GM18505 (cell line): ENCODE results near the gene FMO2.

Source experiments
- ATAC-seq: cut with Tn5 transposase; IDR thresholded peaks from one replicate; pipeline ENCODE4 v1.9.1; 2021; ENCODE audit not compliant: unreplicated experiment
- POLR2A ChIP-seq: IDR thresholded peaks from 4 replicates; pipeline ENCODE4 v1.6.1; 2011; ENCODE audit warnings: borderline replicate concordance; ENCODE audit not compliant: insufficient read depth, insufficient read length; ENCODE audit errors: extremely low read depth

Gene FMO2, protein sequence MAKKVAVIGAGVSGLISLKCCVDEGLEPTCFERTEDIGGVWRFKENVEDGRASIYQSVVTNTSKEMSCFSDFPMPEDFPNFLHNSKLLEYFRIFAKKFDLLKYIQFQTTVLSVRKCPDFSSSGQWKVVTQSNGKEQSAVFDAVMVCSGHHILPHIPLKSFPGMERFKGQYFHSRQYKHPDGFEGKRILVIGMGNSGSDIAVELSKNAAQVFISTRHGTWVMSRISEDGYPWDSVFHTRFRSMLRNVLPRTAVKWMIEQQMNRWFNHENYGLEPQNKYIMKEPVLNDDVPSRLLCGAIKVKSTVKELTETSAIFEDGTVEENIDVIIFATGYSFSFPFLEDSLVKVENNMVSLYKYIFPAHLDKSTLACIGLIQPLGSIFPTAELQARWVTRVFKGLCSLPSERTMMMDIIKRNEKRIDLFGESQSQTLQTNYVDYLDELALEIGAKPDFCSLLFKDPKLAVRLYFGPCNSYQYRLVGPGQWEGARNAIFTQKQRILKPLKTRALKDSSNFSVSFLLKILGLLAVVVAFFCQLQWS

DNA sequence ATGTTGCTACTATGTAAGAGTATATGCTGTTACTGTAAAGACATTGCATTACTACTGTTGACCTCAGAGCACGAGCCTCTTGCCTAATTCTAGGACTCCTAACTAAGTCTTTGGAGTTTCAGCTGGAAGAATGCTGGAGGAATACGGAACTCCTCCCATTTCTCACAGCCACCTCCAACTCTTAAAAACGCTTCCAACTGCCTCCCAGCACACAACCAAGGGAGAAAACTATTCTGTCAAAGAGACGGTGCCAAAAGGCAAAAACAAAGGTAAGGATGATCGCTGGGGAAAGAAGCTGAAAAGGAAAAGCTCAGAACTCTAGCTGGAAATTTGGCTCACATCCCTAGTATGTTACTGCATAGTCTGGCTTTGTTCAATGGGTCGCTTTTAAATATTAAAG lies at the start of gene FMO2:
Gene FMO2 (plus strand): TSS at position 210 of the 400 bp plus-strand sequence. CDS start 414 bp downstream, outside the sequence.
- TF ChIP-seq POLR2A = no peak
- ATAC-seq = no peak

DNA sequence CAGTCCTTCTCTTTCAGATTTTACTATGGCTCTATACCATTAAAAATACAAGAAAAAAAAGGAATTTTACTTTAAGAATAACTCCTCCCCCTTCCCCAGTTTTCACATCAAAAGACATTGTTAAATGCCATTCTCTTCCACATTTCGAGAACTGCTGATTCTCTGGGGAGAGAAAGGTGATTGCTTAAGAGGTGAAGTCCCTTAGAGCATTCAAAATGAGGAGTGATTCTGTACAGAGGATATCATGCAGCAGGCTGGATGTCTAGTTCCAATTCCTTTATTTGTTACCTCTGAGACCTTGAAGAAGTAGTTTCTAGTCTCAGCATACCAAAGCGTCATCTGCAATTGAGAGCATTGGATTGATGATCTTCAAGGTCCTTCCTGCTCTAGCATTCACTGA lies 47.5 kb upstream of the FMO2 start:
- no peak for TF ChIP-seq POLR2A
- no peak for ATAC-seq

DNA sequence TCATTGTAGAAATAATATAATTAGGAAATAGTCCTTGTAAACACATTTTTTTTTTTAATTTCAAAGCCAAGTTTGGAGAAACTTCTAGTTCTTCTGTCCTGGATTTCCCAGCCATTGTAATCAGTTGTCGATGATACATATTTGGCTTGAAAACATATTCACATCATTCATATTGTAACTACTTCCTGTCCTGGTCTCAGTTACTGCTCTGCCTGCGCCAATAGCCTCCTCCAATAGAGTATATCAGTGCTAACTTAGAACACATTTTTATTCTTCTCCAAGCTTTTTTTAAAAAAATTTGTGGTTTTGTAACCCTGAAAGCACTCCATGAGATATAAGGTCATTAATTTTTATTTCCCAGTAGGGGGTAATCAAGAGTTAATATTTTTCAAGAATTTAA lies 46.1 kb upstream of the FMO2 start:
- no peak for ATAC-seq
- no peak for TF ChIP-seq POLR2A

DNA sequence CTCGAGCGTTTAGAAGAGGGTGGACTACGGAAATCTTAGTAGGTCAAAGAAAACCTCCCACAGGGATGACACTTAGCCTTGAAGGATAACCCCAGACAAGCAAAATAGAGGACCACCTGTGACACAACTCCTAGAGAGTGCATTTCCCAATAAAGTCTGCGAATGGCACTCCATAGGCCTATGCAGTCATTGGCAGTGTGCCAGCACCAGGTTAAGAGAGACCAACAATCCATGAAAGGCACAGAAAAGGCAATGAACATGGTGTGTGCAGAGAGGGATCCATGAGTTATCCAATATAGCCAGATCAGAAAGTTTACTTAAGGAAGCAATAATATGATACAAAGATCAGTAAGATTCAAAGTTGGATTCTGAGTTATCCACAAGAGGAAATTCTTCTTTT lies 45.2 kb upstream of the FMO2 start:
- TF ChIP-seq POLR2A = no peak
- ATAC-seq = no peak

- no peak for TF ChIP-seq POLR2A
- ATAC-seq = no peak
Measured at GRCh38 chr1:171140401-171140800, 44.7 kb upstream of the FMO2 start.

DNA sequence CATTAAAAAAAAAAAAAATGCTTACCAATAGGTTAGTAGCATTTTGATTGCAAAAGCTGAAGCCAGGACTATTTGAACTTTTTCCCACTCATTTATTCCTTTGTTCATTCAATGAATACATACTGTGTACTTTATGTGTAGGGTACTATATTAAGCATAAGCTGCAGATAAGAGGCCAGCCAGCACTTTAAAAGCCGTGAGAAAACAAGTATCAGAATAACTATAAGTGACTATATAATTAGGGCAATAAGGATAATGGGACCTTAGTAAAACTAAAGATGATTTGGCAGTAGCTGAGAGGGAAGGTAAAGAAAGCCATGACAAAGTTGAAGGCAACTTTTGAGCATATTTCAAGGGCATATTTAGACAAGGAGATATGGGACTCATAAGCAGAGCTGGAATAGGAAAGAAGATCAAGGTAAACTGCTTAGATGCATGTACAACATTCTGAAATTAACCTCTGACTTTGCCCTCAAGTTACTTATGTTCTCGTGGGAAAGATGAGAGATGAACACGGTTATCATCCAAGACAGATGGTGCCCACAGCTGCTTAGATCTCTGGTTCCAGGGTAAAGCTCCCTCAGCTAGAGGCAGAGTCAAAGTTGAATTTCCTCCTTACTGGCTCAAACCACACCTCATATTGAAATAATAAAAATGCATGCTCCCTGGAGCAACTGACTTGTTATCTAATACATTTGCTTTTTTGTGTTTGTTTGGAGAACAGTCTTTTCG lies 44.0 kb upstream of the FMO2 start:
- no peak for ATAC-seq
- TF ChIP-seq POLR2A = no peak

DNA sequence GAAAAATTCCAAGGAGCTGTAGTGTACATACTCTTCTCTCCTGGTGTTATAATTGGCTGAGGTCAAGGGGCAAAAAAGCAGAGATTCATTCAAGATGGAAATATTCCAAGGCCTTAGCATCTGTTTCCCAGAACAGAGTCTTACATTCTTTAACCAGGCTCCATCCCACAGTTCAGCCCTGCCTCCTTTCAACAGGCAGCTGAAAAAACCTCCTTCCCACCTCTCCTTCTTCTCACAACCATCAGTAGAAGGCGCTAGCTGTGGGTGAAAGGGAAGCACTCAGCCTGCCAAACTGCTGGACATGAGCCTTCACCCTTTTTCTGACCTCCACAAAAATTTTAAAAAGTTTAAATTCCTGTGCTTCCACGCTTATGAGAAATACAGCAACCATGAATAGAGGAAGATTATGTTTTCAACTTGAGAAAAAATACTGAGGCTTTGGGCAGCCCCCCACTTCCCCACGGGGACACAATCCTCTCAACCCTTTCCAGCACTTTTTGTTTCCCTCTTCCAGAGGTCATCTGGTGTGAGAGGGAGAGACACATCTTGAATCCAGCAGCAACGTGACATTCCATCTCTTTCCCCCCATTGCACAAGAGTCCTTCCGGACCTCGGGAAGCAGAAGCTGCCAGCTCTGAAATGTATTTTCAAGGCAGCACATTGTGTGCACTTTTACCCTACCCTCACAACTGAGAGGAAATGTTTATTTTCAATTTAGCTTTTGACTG lies 43.2 kb upstream of the FMO2 start:
- TF ChIP-seq POLR2A = no peak
- no peak for ATAC-seq

GRCh38 chr1:171142416-171143385 lies 42.4 kb upstream of the FMO2 start:
- no peak for TF ChIP-seq POLR2A
- no peak for ATAC-seq

GRCh38 chr1:171150156-171150555 lies 34.9 kb upstream of the FMO2 start:
- no peak for TF ChIP-seq POLR2A
- ATAC-seq = no peak

DNA sequence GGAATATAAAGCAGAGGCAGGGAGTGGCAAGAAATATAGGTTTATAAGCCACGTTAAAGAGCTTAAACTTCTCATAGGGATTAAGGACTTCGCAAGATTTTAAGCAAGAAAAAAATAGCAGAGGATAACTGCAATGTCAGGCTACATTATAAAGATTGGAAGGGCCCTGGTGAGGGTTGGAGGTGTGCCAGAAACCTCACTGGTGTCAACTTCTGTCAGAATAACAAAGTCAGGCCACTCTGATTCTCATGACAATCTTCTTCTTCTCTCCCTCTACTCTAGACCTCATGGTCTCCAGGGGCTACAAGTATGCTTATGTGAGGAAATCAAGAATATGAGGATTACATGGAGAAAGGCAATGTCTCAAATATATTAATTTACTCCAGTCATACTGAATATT lies 32.6 kb upstream of the FMO2 start:
- TF ChIP-seq POLR2A = no peak
- no peak for ATAC-seq

- no peak for TF ChIP-seq POLR2A
- no peak for ATAC-seq
Measured at GRCh38 chr1:171155484-171155883, 29.6 kb upstream of the FMO2 start.

DNA sequence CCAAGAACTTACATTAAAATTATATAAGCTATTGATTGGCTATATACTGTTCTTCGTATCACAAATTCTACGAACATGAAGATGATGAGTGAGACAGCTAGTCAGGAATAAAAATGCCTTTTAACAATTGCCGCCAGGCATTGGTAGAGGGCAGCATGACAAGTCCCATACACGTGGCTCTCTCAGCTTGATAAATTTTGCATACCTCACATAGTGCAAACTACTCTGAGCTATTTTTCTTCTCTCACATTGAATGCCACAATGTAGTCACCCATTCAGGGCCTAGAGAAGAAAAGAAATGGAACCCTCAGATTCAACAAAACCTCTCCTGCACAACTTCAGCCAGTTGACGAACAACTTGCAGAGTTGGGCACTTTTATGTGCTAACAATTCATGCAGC lies 27.0 kb upstream of the FMO2 start:
- no peak for ATAC-seq
- no peak for TF ChIP-seq POLR2A
